ENCODE data around the gene CPAMD8.

DNA sequence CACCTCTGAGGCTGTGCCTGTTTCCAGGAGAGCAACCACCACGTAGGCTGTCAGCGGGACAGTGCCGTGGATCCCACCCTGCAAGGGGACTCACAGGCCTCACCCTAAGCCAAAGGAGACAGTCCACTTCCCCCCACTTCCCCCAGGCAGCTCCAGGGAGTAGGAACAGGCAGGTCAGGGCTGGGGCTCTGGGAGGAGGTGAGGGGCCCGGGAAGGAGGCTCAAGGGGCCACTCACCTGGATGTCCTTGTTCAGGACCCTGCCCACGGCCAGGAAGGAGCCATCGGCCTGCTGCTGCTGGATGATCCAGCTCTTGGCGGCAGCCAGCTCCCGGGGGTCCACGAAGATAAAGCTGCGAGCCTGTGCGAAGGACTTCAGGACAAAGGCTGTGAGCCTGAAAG lies 112.2 kb downstream of the CPAMD8 start:
- TF ChIP-seq CTCF (IDR thresholded peaks at IDR 0.05): no peak
- no peak for TF ChIP-seq POLR2A (IDR thresholded peaks at IDR 0.05)

Measured in suprapubic skin (tissue), 3 donors.